GM12873 (cell line): ENCODE results near the gene TOR1AIP2.

ENCODE experiments used
- CTCF ChIP-seq: IDR thresholded peaks from 2 replicates; pipeline ENCODE4 v1.5.1; 2012; ENCODE audit warnings: low read depth, mild to moderate bottlenecking, moderate library complexity, low read length, control low read depth; ENCODE audit not compliant: insufficient read depth; ENCODE audit errors: missing control alignments

Gene TOR1AIP2

GRCh38 chr1:179883745-179884138 is 6.1 kb upstream of the TOR1AIP2 start:
- TF ChIP-seq CTCF: no peak

- no peak for TF ChIP-seq CTCF
Measured at GRCh38 chr1:179883040-179883744, 5.6 kb upstream of the TOR1AIP2 start.

- TF ChIP-seq CTCF: peak; percentile 36
Measured at GRCh38 chr1:179882253-179883039, 4.8 kb upstream of the TOR1AIP2 start, which contains the start of gene TOR1AIP1. Gene TOR1AIP1, plus strand, starts transcription at chr1:179882285. Its CDS starts 218 bp downstream, at chr1:179882503.

- no peak for TF ChIP-seq CTCF
Measured at GRCh38 chr1:179881642-179882252, 4.1 kb upstream of the TOR1AIP2 start.

- no peak for TF ChIP-seq CTCF
Measured at GRCh38 chr1:179879797-179880196, 2.2 kb upstream of the TOR1AIP2 start.

GRCh38 chr1:179876300-179876715 is 1.3 kb downstream of the TOR1AIP2 start:
- no peak for TF ChIP-seq CTCF
